HG02840 (cell line): ENCODE measurements around the gene ZGLP1.

Experiments
- ATAC-seq: cut with Tn5 transposase; IDR thresholded peaks from one replicate; pipeline ENCODE4 v1.9.1; 2021; ENCODE audit warnings: mild to moderate bottlenecking, moderate library complexity, moderate number of reproducible peaks; ENCODE audit not compliant: unreplicated experiment, low FRiP score

The ZGLP1 gene

GRCh38 chr19:10328558-10329429, 19.2 kb upstream of the ZGLP1 start:
- no peak for ATAC-seq

- ATAC-seq = no peak
Measured at GRCh38 chr19:10327793-10328192, 18.2 kb upstream of the ZGLP1 start.

GRCh38 chr19:10325732-10326131, 16.1 kb upstream of the ZGLP1 start:
- no peak for ATAC-seq

GRCh38 chr19:10321874-10322835, 12.5 kb upstream of the ZGLP1 start:
- ATAC-seq = no peak

GRCh38 chr19:10321417-10321797, 11.8 kb upstream of the ZGLP1 start:
- ATAC-seq = no peak

- ATAC-seq = no peak
Measured at GRCh38 chr19:10320602-10321416, 11.2 kb upstream of the ZGLP1 start.

- ATAC-seq = no peak
Measured at GRCh38 chr19:10318807-10319682, 9.4 kb upstream of the ZGLP1 start.

GRCh38 chr19:10317857-10318462, 8.3 kb upstream of the ZGLP1 start:
- ATAC-seq = no peak

GRCh38 chr19:10317045-10317856, 7.6 kb upstream of the ZGLP1 start:
- ATAC-seq = no peak

- no peak for ATAC-seq
Measured at GRCh38 chr19:10316229-10317044, 6.8 kb upstream of the ZGLP1 start.

GRCh38 chr19:10315335-10316214, 6.0 kb upstream of the ZGLP1 start, which contains the start of gene FDX2:
FDX2 (minus strand) TSS chr19:10316015; CDS start chr19:10315996, 19 bp downstream.
- peak; percentile 70 for ATAC-seq

- no peak for ATAC-seq
Measured at GRCh38 chr19:10306327-10306726, 3.3 kb downstream of the ZGLP1 start.

GRCh38 chr19:10305139-10305806, 4.3 kb downstream of the ZGLP1 start:
- no peak for ATAC-seq

- ATAC-seq = no peak
Measured at GRCh38 chr19:10299545-10300458, 9.8 kb downstream of the ZGLP1 start.
